Measurements from ENCODE around the gene MZT2B. TPM values are rescaled to one million over a fixed set of nuclear protein-coding genes. Genes with fewer than 3 reads are reported as not detected.
A peak's percentile ranks its signal among the peaks of the same experiment; 100 is the strongest.
"Not testable (repeated sequence)": the region's sequence is repeated elsewhere in the genome, so short reads cannot be mapped to it uniquely, and the experiment has no call there.

Gene MZT2B
- polyA plus RNA-seq, 1 donor = 166 TPM

- not testable (repeated sequence) for DNase-seq; H3K27ac ChIP-seq (ENCODE audit: low read length); H3K36me3 ChIP-seq (ENCODE audit: control insufficient read depth, insufficient read depth, low read length); H3K9me3 ChIP-seq (ENCODE audit: control insufficient read depth, low read depth, low read length); H3K4me3 ChIP-seq (ENCODE audit: low read length); H3K27me3 ChIP-seq (ENCODE audit: control insufficient read depth, insufficient read depth, low read length)
- peaks cover 12% of the 10 kb centered on the region for H3K4me1 ChIP-seq (ENCODE audit: control insufficient read depth, insufficient read depth, low read length)
- WGBS (ENCODE audit: insufficient coverage, low lambda C conversion rate) = 80% methylated on average over 1 of the region's 17 CpGs
These were observed 6.1 kb downstream of the MZT2B start for GRCh38 chr2:130187859-130188792.

- H3K27ac ChIP-seq (ENCODE audit: low read length); H3K4me1 ChIP-seq (ENCODE audit: control insufficient read depth, insufficient read depth, low read length); H3K27me3 ChIP-seq (ENCODE audit: control insufficient read depth, insufficient read depth, low read length); H3K9me3 ChIP-seq (ENCODE audit: control insufficient read depth, low read depth, low read length); DNase-seq; H3K36me3 ChIP-seq (ENCODE audit: control insufficient read depth, insufficient read depth, low read length); H3K4me3 ChIP-seq (ENCODE audit: low read length): not testable (repeated sequence)
- no CpG with 5 or more reads among the region's 4 CpGs for WGBS (ENCODE audit: insufficient coverage, low lambda C conversion rate)
These were observed 6.9 kb downstream of the MZT2B start for GRCh38 chr2:130188958-130189357.

- H3K27ac ChIP-seq (ENCODE audit: low read length) = no peak overlapping the region
- DNase-seq = no peak
- no peaks in the 10 kb centered on the region for H3K4me1 ChIP-seq (ENCODE audit: control insufficient read depth, insufficient read depth, low read length)
- no peaks in the 10 kb centered on the region for H3K36me3 ChIP-seq (ENCODE audit: control insufficient read depth, insufficient read depth, low read length)
- no peaks in the 10 kb centered on the region for H3K27me3 ChIP-seq (ENCODE audit: control insufficient read depth, insufficient read depth, low read length)
- H3K4me3 ChIP-seq (ENCODE audit: low read length) = no peak overlapping the region
- WGBS (ENCODE audit: insufficient coverage, low lambda C conversion rate) = no CpG with 5 or more reads among the region's 15 CpGs
- H3K9me3 ChIP-seq (ENCODE audit: control insufficient read depth, low read depth, low read length) = no peaks in the 10 kb centered on the region
These were observed 8.2 kb downstream of the MZT2B start for GRCh38 chr2:130190237-130190636.

- H3K27ac ChIP-seq (ENCODE audit: low read length); H3K4me1 ChIP-seq (ENCODE audit: control insufficient read depth, insufficient read depth, low read length); H3K4me3 ChIP-seq (ENCODE audit: low read length); DNase-seq; H3K36me3 ChIP-seq (ENCODE audit: control insufficient read depth, insufficient read depth, low read length); H3K9me3 ChIP-seq (ENCODE audit: control insufficient read depth, low read depth, low read length); H3K27me3 ChIP-seq (ENCODE audit: control insufficient read depth, insufficient read depth, low read length): not testable (repeated sequence)
- no CpG with 5 or more reads among the region's 6 CpGs for WGBS (ENCODE audit: insufficient coverage, low lambda C conversion rate)
These were observed 9.3 kb downstream of the MZT2B start for GRCh38 chr2:130191319-130191718.

- DNase-seq; H3K9me3 ChIP-seq (ENCODE audit: control insufficient read depth, low read depth, low read length); H3K36me3 ChIP-seq (ENCODE audit: control insufficient read depth, insufficient read depth, low read length); H3K27ac ChIP-seq (ENCODE audit: low read length); H3K27me3 ChIP-seq (ENCODE audit: control insufficient read depth, insufficient read depth, low read length); H3K4me3 ChIP-seq (ENCODE audit: low read length); H3K4me1 ChIP-seq (ENCODE audit: control insufficient read depth, insufficient read depth, low read length): not testable (repeated sequence)
- WGBS (ENCODE audit: insufficient coverage, low lambda C conversion rate) = no CpG with 5 or more reads among the region's 3 CpGs
These were observed 10.4 kb downstream of the MZT2B start for GRCh38 chr2:130192451-130192850.

- H3K27me3 ChIP-seq (ENCODE audit: control insufficient read depth, insufficient read depth, low read length); H3K4me1 ChIP-seq (ENCODE audit: control insufficient read depth, insufficient read depth, low read length); DNase-seq; H3K36me3 ChIP-seq (ENCODE audit: control insufficient read depth, insufficient read depth, low read length); H3K4me3 ChIP-seq (ENCODE audit: low read length); H3K9me3 ChIP-seq (ENCODE audit: control insufficient read depth, low read depth, low read length); H3K27ac ChIP-seq (ENCODE audit: low read length): not testable (repeated sequence)
- no CpG with 5 or more reads among the region's 22 CpGs for WGBS (ENCODE audit: insufficient coverage, low lambda C conversion rate)
These were observed 11.8 kb downstream of the MZT2B start for GRCh38 chr2:130193824-130194223.

- not testable (repeated sequence) for H3K36me3 ChIP-seq (ENCODE audit: control insufficient read depth, insufficient read depth, low read length); H3K4me1 ChIP-seq (ENCODE audit: control insufficient read depth, insufficient read depth, low read length); H3K27ac ChIP-seq (ENCODE audit: low read length); H3K27me3 ChIP-seq (ENCODE audit: control insufficient read depth, insufficient read depth, low read length); DNase-seq; H3K4me3 ChIP-seq (ENCODE audit: low read length); H3K9me3 ChIP-seq (ENCODE audit: control insufficient read depth, low read depth, low read length)
- WGBS (ENCODE audit: insufficient coverage, low lambda C conversion rate) = no CpG with 5 or more reads among the region's 9 CpGs
These were observed 13.1 kb downstream of the MZT2B start for GRCh38 chr2:130195089-130195635.

- not testable (repeated sequence) for H3K4me1 ChIP-seq (ENCODE audit: control insufficient read depth, insufficient read depth, low read length); H3K36me3 ChIP-seq (ENCODE audit: control insufficient read depth, insufficient read depth, low read length); H3K27ac ChIP-seq (ENCODE audit: low read length); DNase-seq; H3K27me3 ChIP-seq (ENCODE audit: control insufficient read depth, insufficient read depth, low read length); H3K9me3 ChIP-seq (ENCODE audit: control insufficient read depth, low read depth, low read length); H3K4me3 ChIP-seq (ENCODE audit: low read length)
- WGBS (ENCODE audit: insufficient coverage, low lambda C conversion rate) = 100% methylated on average over 3 of the region's 13 CpGs
These were observed 14.0 kb downstream of the MZT2B start for GRCh38 chr2:130196052-130196451.

- Histone ChIP-seq H3K27ac (ENCODE audit: low read length) (no peak within 1 kb of the TSS), H3K4me1 (ENCODE audit: control insufficient read depth, insufficient read depth, low read length) (no peaks in the 10 kb centered on the region), H3K9me3 (ENCODE audit: control insufficient read depth, low read depth, low read length) (no peaks in the 10 kb centered on the region), H3K36me3 (ENCODE audit: control insufficient read depth, insufficient read depth, low read length) (no peaks in the 10 kb centered on the region), H3K27me3 (ENCODE audit: control insufficient read depth, insufficient read depth, low read length) (no peaks in the 10 kb centered on the region), H3K4me3 (ENCODE audit: low read length) (no peak within 1 kb of the TSS)
- WGBS (ENCODE audit: insufficient coverage, low lambda C conversion rate) = no CpG with 5 or more reads among the region's 26 CpGs
- DNase-seq = no peak
These were observed 16.3 kb downstream of the MZT2B start, which contains the start of gene TUBA3E for GRCh38 chr2:130198343-130198742. TSS of gene TUBA3E (minus strand) at chr2:130198439. CDS start at chr2:130198360, 79 bp downstream.

GRCh38 chr2:130202518-130202917 is 20.5 kb downstream of the MZT2B start:
- not testable (repeated sequence) for H3K27me3 ChIP-seq (ENCODE audit: control insufficient read depth, insufficient read depth, low read length); H3K36me3 ChIP-seq (ENCODE audit: control insufficient read depth, insufficient read depth, low read length); H3K4me3 ChIP-seq (ENCODE audit: low read length); H3K9me3 ChIP-seq (ENCODE audit: control insufficient read depth, low read depth, low read length); H3K4me1 ChIP-seq (ENCODE audit: control insufficient read depth, insufficient read depth, low read length); H3K27ac ChIP-seq (ENCODE audit: low read length)
- peak; percentile 13 to 46 for DNase-seq
- WGBS (ENCODE audit: insufficient coverage, low lambda C conversion rate) = no CpG with 5 or more reads among the region's 7 CpGs

Data from large intestine (tissue), 3 donors.